ENCODE measurements around the gene MEN1.

DNA sequence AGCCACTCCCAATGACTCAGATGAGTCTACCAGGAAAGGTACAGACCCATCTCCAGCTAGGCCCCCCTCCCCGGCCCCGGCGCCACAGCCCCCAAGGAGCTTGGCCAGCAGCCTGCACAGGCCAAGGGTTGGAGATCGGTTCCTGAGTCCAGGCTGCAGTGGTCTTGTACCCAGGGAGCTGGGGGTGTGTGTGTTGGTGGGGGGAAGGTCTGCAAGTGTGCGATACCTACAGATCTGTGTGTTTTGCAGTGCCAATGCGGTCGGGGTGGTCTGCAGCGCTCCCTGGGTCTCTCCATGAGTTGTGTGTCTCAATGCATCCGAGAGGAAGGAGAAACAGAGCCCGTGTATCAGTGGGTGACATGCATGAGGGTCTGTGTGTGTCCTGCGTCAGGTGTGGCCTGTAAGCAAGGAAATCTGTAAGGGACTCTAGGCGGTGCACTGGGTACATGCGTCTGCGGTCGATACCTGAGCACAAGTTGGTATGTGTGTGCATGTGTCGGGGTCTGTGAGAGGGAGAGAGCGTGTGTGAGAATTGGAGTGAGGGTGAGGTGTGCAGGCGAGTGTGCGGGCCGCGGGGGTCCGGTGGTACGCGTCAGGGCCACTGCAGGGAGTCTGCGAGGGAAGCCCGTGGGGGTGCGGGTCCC is 33.5 kb upstream of the MEN1 start:
- TF ChIP-seq, protein P1, sequence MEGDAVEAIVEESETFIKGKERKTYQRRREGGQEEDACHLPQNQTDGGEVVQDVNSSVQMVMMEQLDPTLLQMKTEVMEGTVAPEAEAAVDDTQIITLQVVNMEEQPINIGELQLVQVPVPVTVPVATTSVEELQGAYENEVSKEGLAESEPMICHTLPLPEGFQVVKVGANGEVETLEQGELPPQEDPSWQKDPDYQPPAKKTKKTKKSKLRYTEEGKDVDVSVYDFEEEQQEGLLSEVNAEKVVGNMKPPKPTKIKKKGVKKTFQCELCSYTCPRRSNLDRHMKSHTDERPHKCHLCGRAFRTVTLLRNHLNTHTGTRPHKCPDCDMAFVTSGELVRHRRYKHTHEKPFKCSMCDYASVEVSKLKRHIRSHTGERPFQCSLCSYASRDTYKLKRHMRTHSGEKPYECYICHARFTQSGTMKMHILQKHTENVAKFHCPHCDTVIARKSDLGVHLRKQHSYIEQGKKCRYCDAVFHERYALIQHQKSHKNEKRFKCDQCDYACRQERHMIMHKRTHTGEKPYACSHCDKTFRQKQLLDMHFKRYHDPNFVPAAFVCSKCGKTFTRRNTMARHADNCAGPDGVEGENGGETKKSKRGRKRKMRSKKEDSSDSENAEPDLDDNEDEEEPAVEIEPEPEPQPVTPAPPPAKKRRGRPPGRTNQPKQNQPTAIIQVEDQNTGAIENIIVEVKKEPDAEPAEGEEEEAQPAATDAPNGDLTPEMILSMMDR (IDR thresholded peaks at IDR 0.05; ENCODE audit: low read length) = no peak
- no peak for TF ChIP-seq EZH2 (optimal IDR thresholded peaks at IDR 0.05; ENCODE audit: low read depth, low read length)
